Neural cell (in vitro differentiated cells): ENCODE measurements around the gene LRP5. TPM values are rescaled to one million over a fixed set of nuclear protein-coding genes. Genes with fewer than 3 reads are reported as not detected.

Experiments used
- H2AFZ ChIP-seq: fragments of 200-600, 300-800 bp; sonication (generic), shearing (Covaris generic); 2 replicates; pipeline ENCODE4 v1.6.0; 2014; ENCODE audit warnings: low read depth, mild to moderate bottlenecking, antibody characterized with exemption, low read length, moderate library complexity
- H3F3A ChIP-seq: fragments of 200-600 bp; shearing (Covaris generic); 2 replicates; pipeline ENCODE4 v1.6.1; 2016; ENCODE audit warnings: mild to moderate bottlenecking, moderate library complexity, mixed read lengths, antibody characterized with exemption, low read length; ENCODE audit not compliant: insufficient read depth, poor library complexity, severe bottlenecking
- H3K27ac ChIP-seq: fragments of 200-600, 300-800 bp; sonication (generic), shearing (Covaris generic); 2 replicates; pipeline ENCODE4 v1.5.1; 2014; ENCODE audit warnings: mild to moderate bottlenecking, low read length, moderate library complexity
- H3K27me3 ChIP-seq: fragments of 300-800, 200-600 bp; sonication (generic), shearing (Covaris generic); 2 replicates; pipeline ENCODE4 v1.6.0; 2014; ENCODE audit warnings: mild to moderate bottlenecking, low read depth, low read length, moderate library complexity; ENCODE audit not compliant: insufficient read depth
- H3K36me3 ChIP-seq: fragments of 300-800, 200-600 bp; sonication (generic), shearing (Covaris generic); 2 replicates; pipeline ENCODE4 v1.5.1; 2014; ENCODE audit warnings: mild to moderate bottlenecking, antibody characterized with exemption, low read length, moderate library complexity; ENCODE audit not compliant: insufficient read depth
- H3K4me2 ChIP-seq: fragments of 300-800, 200-600 bp; sonication (generic), shearing (Covaris generic); 2 replicates; pipeline ENCODE4 v1.6.0; 2014; ENCODE audit warnings: mild to moderate bottlenecking, low read length
- H3K4me3 ChIP-seq: fragments of 300-800, 200-600 bp; sonication (generic), shearing (Covaris generic); 2 replicates; pipeline ENCODE4 v1.5.1; 2014; ENCODE audit warnings: mild to moderate bottlenecking, low read length, moderate library complexity
- H3K79me2 ChIP-seq: fragments of 200-600 bp; shearing (Covaris generic); replicated peaks from 2 replicates; pipeline ENCODE4 v1.6.0; 2014; ENCODE audit warnings: mild to moderate bottlenecking, low read length, moderate library complexity; ENCODE audit not compliant: insufficient read depth
- H3K9ac ChIP-seq: fragments of 300-800, 200-600 bp; sonication (generic), shearing (Covaris generic); 2 replicates; pipeline ENCODE4 v1.6.1; 2016; ENCODE audit warnings: mild to moderate bottlenecking, low read length, mixed read lengths
- H3K9me2 ChIP-seq: fragments of 200-600 bp; shearing (Covaris generic); 2 replicates; pipeline ENCODE4 v1.6.1; 2016; ENCODE audit warnings: mild to moderate bottlenecking, low read length, mixed read lengths; ENCODE audit not compliant: insufficient read depth
- H3K9me3 ChIP-seq: fragments of 200-600, 300-800 bp; sonication (generic), shearing (Covaris generic); 2 replicates; pipeline ENCODE4 v1.6.1; 2016; ENCODE audit warnings: mild to moderate bottlenecking, mixed run types, low read length, moderate library complexity, mixed read lengths
- H4K20me1 ChIP-seq: fragments of 200-600 bp; shearing (Covaris generic); 2 replicates; pipeline ENCODE4 v1.6.1; 2016; ENCODE audit warnings: mild to moderate bottlenecking, mixed run types; ENCODE audit not compliant: insufficient read depth
- CTCF ChIP-seq: fragments of 450-650 bp; IDR thresholded peaks from 2 replicates; pipeline ENCODE4 v1.5.1; 2014; ENCODE audit warnings: antibody characterized with exemption, mild to moderate bottlenecking, moderate library complexity; ENCODE audit not compliant: poor library complexity, severe bottlenecking
- EP300 ChIP-seq: fragments of 450-650 bp; conservative IDR thresholded peaks from 2 replicates; pipeline ENCODE4 v1.6.1; 2014; ENCODE audit warnings: antibody characterized with exemption, mild to moderate bottlenecking, moderate library complexity; ENCODE audit not compliant: poor library complexity, severe bottlenecking
- EZH2 ChIP-seq: fragments of 200-600, 300-800 bp; shearing (Covaris generic), sonication (generic); IDR thresholded peaks from 2 replicates; pipeline ENCODE4 v1.6.1; 2014; ENCODE audit warnings: antibody characterized with exemption, low read length, borderline replicate concordance, mild to moderate bottlenecking; ENCODE audit not compliant: insufficient read depth, poor library complexity, severe bottlenecking
- MXI1 ChIP-seq: fragments of 450-650 bp; conservative IDR thresholded peaks from 2 replicates; pipeline ENCODE4 v1.6.1; 2014; ENCODE audit warnings: antibody characterized with exemption, mild to moderate bottlenecking; ENCODE audit not compliant: poor library complexity, severe bottlenecking
- POLR2AphosphoS5 ChIP-seq: IDR thresholded peaks from 2 replicates; pipeline ENCODE4 v1.6.1; 2012
- RAD21 ChIP-seq: fragments of 450-650 bp; conservative IDR thresholded peaks from 2 replicates; pipeline ENCODE4 v1.6.1; 2014; ENCODE audit warnings: antibody characterized with exemption, mild to moderate bottlenecking, moderate library complexity
- REST ChIP-seq: IDR thresholded peaks from 2 replicates; pipeline ENCODE4 v1.6.1; 2012; ENCODE audit warnings: borderline replicate concordance
- SMC3 ChIP-seq: fragments of 450-650 bp; conservative IDR thresholded peaks from 2 replicates; pipeline ENCODE4 v1.6.1; 2014; ENCODE audit warnings: antibody characterized with exemption, mild to moderate bottlenecking, moderate library complexity; ENCODE audit not compliant: poor library complexity
- TAF1 ChIP-seq: IDR thresholded peaks from 2 replicates; pipeline ENCODE4 v1.6.1; 2012; ENCODE audit warnings: low read depth
- polyA plus RNA-seq: library from polyadenylated mRNA; depleted of rRNA; stranded (reverse); fragments of >200 nt; gene quantifications from 2 replicates; pipeline ENCODE4 v1.2.3, GENCODE V29; 2014

The LRP5 gene
- polyA plus RNA-seq, 1 donor from 2014 or later, result 3.0 TPM

- H3K79me2 ChIP-seq, result no peaks in the 10 kb centered on the region
- H3K4me2 ChIP-seq, result no peak overlapping the region
- H4K20me1 ChIP-seq, result no peaks in the 10 kb centered on the region
- TF ChIP-seq MXI1 (no peak), POLR2AphosphoS5 (no peak), SMC3 (no peak), EZH2 (no peak), RAD21 (no peak), EP300 (no peak), REST (no peak), TAF1 (no peak), CTCF (no peak)
- no peaks in the 10 kb centered on the region for H3F3A ChIP-seq
- H3K9me2 ChIP-seq, result no peaks in the 10 kb centered on the region
- H3K9ac ChIP-seq, result no peak overlapping the region
- H2AFZ ChIP-seq, result no peak overlapping the region
- no peak overlapping the region for H3K27ac ChIP-seq
- no peak overlapping the region for H3K4me3 ChIP-seq
- no peaks in the 10 kb centered on the region for H3K27me3 ChIP-seq
- H3K9me3 ChIP-seq, result no peaks in the 10 kb centered on the region
- no peaks in the 10 kb centered on the region for H3K36me3 ChIP-seq
These were observed 84.1 kb downstream of the LRP5 start for GRCh38 chr11:68396516-68396915.

GRCh38 chr11:68397256-68397655 lies 84.9 kb downstream of the LRP5 start:
- no peak overlapping the region for H2AFZ ChIP-seq
- TF ChIP-seq REST (no peak), POLR2AphosphoS5 (no peak), EP300 (no peak), MXI1 (no peak), TAF1 (no peak), CTCF (no peak), RAD21 (no peak), SMC3 (no peak), EZH2 (no peak)
- no peak overlapping the region for H3K4me2 ChIP-seq
- no peaks in the 10 kb centered on the region for H3K9me3 ChIP-seq
- H3K79me2 ChIP-seq, result no peaks in the 10 kb centered on the region
- H3K9me2 ChIP-seq, result no peaks in the 10 kb centered on the region
- no peaks in the 10 kb centered on the region for H4K20me1 ChIP-seq
- H3K27ac ChIP-seq, result no peak overlapping the region
- no peak overlapping the region for H3K9ac ChIP-seq
- no peak overlapping the region for H3K4me3 ChIP-seq
- H3F3A ChIP-seq, result no peaks in the 10 kb centered on the region
- no peaks in the 10 kb centered on the region for H3K36me3 ChIP-seq
- no peaks in the 10 kb centered on the region for H3K27me3 ChIP-seq
